ENCODE results near the gene CLEC1A.

CLEC1A gene

DNA sequence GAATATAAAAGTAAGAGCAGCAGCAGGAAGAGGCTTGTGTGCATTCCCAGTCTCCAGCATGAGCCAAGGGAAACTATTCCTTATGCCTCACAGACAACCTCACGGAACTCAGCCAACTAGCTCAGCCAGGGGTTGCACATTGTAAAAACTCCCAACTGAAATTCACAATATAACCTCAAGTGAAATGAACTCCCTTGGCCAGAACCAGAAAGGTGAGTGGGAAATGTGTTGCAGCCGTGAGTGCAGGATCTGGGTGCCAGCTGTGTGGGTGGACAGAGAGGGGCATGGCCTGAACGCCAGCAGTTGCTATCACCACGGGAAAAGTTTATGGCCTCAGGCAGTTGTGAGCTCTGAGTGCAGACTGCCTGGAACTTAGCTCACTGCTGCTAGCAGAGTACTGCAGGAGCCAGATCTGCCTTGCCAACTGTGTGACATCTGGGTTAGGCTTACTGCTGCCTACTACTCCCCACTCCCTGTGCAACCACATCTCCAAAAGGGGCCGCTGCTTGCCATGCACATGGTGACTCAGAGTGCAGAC is 2.3 kb upstream of the CLEC1A start:
- FAIRE-seq = no peak

DNA sequence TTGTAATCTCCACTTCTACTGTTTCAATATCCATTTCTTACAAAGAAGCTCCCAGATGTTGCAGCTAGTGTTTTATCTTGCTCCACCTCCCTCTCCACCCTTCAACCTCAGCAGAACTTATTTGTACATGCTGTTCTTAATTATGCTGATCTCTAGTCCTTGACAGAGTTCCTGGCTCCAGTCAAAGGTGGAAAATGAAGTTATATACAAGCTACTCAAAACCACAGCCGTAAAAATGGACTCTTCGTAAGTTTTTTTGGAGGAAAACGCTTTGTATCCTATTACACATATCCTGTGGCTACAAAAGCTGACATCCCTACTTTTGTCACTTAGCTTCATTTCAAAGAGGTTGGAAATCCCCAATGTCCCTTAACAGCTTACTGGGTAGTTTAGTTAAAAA is 1.3 kb downstream of the CLEC1A start:
- FAIRE-seq = no peak

DNA sequence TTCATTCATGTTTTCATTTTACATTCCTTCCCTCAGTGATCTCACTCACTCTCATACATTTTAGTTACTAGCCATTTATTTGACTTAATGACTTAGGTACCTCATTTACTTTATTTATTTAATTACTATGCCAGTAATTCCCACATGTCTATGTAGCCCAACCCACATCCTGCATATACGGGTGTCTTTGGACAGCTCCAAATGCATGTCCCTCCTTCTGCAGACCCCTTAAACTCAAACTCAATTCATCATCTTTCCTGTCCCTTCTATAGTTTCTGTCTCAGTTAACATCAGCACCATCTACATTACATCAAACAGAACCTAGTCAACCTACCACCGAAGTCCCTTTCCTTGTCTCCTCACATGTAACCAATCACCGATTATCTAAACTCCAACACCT is 2.8 kb downstream of the CLEC1A start:
- FAIRE-seq = no peak

- no peak for FAIRE-seq
Observed at GRCh38 chr12:10094646-10095395, 4.0 kb downstream of the CLEC1A start.

DNA sequence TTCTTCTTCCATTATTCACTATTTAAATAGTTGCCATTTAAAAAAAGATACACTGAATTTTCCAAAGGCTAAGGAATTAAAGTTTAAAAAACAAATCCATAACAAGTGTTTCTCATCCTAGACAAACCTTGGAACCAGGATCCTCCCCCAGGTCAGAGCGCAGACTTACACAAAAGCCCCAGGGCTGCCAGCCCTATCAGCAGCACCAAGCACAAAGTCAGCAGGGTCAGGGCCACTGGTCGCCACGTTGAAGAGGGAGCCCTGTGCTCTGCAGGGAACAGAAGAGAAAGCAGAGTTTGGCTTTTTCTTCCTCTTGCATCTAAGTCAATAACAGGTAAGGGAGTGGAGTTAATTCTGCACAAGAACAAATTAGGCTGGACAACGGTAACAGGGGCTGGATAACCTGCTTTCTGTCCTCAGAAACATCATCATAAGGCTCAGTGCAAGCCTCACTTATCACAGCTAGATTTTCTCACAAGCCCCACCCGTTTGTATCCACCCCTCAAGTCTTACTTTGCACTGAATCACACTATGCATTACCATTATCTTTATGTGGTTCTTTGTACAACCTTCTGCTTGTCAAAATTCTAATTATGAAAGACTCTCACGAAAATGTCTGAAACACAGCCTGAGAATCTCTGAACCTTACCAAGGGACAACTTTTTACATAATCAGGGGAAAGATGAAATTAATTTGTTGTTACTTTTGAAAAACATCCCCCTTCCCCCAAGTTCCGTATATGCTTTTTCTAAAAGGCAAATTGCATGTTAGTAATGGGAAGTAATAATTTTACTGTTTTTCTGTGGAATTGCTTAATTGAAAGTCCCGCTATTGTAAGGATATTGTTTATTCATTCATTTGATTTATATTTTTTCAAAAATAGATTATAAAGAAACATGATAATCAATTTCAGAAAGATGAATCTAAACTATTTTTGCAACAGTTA is 9.6 kb downstream of the CLEC1A start:
- no peak for FAIRE-seq

DNA sequence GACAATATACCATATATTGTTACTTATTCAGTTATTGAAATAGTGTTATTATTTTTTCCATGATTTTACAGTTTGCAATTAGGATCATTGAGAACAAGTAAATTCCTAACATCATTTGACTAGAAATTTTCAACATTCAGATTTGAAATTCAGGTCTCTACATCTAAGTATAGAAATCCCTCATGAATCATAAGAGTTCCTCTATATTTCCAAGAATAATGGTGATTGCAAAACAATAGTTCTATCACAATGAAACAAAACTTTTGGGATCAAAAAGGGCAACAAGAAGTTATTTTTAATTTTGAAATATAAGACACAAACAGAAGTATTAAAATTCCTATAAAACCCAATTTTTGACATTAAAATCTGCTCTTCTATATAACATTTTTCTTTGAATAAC is 10.8 kb downstream of the CLEC1A start:
- no peak for FAIRE-seq

DNA sequence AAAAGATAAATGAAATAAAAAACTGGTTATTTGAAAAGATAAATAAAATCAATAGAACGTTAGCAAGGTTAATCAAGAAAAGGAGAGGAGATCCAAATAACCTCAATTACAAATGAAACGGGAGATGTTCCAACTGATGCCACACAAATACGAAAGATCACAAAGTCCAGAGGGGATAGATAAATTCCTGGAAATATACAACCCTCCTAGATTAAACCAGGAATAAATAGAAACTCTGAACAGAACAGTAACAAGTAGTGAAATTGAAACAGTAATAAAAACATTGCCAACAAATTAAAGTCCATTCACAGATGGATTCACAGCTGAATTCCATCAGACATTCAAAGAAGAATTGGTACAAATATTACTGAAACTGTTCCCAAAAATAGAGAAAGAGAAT is 12.4 kb downstream of the CLEC1A start:
- FAIRE-seq = no peak

GRCh38 chr12:10084733-10085132 is 14.1 kb downstream of the CLEC1A start:
- FAIRE-seq = no peak

DNA sequence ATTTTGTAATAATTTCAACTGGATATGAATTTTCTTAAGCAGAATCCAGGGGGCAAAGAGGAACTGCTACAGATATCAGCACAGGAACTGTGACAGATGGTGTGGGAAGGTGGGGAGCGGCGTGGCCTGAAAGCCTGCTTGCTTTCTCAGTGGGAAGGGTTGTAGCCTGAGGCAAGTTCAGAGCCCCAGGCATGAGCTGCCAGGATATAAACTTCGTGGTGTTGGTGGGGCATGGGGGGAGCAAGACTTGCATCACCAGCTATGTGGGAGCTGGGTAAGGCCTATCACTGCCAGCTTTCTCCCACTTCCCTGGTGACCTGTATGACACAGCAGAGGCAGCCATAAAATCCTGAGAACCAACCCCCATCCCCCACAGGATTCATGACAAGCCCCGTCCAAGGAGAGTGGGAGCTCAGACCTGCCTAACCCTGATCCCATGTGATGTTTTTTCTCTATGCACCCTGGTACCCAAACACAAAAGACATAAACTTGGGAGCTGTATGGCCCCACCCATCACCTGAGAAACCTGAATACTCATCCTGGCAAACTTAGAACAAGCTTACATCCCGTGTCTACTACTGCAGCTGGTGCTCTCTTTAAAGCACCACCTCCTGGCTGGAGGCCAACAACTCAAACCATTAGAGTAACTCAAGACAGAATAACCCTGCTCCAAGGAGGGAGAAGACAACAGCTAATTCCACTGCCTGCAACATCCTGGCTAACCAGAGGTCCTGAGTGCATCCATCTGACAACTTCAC is 16.5 kb downstream of the CLEC1A start:
- FAIRE-seq = no peak

GRCh38 chr12:10075451-10075850 is 23.3 kb downstream of the CLEC1A start:
- FAIRE-seq = no peak

DNA sequence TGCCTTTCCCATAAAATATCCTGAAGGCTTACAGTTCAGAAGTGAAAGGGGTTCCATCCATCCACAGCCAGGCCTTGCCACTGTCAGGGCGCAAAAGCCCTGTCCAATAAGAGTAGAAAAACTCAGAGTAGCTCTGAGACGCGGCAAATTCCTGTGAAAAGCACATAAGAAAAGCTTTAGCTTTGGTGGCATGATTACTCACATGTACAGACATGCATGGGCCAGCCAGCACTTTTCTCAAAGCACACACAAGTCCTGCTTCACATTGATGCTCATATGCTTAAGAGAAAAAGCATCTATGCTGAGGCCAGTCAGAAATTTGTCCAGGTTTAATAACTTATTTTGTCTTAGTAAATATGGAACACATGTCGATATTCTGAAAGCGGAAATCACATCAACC is 25.5 kb downstream of the CLEC1A start:
- FAIRE-seq = no peak

GRCh38 chr12:10072131-10072530 is 26.7 kb downstream of the CLEC1A start:
- FAIRE-seq = no peak

GRCh38 chr12:10070380-10070779 is 28.4 kb downstream of the CLEC1A start:
- FAIRE-seq = no peak

GRCh38 chr12:10069976-10070375 is 28.8 kb downstream of the CLEC1A start:
- FAIRE-seq = no peak

GRCh38 chr12:10069099-10069498 is 29.7 kb downstream of the CLEC1A start:
- no peak for FAIRE-seq

DNA sequence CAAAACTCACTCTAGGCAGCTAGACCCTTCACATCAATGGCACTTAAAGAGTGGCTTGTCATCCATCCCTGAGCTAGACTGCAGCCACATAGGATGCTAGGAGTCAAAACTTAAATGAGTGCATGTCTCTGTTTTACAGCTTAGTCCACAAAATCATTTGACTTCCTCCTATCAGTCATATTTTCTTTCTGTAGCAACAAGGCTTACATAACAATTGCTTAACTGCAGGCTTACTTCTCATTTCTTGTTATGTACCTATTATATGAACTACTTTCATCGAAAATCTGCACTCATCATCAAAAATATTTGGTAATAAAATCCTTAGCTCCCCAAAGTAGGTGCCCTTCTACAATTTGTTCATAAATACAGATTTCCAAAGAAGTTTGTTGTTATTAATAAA is 30.1 kb downstream of the CLEC1A start:
- FAIRE-seq = no peak

DNA sequence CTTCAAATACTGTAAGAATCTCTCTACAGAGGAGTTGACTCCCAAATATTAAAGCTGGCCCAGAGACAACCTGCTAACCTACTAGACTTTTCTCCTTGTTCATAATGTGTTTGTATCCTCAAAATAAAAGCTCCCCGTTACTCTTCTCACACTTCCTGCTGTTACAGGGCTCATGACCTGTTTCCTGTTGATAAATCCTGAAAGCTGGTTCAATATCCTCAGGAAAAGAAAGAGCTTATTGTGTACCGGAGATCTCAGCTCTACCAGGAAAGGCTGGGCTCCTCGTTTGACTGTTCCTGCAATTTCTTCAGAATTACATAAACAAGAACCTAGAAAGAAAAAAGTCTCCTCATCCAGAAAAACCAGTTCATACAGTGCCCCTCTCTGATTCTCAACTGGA is 30.8 kb downstream of the CLEC1A start:
- no peak for FAIRE-seq

GRCh38 chr12:10067264-10067663 is 31.5 kb downstream of the CLEC1A start:
- FAIRE-seq = no peak

DNA sequence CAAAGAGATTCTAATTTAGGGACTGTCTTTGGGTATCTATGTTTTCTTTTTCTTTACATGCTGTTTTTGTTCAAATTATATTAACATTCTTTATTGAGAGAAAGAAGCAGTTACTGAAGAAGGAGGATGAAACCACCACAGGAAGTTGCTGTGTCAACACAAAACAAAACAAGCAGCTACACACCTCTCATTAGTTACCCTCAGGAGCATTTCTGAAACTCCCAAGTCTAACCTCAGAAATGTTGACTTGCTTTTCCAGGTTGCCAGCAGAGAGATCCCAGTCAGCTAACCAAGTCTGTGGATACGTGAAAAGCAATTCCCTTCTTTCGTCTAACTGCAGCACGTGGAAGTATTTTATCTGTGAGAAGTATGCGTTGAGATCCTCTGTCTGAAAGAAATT is 33.5 kb downstream of the CLEC1A start:
- no peak for FAIRE-seq

DNA sequence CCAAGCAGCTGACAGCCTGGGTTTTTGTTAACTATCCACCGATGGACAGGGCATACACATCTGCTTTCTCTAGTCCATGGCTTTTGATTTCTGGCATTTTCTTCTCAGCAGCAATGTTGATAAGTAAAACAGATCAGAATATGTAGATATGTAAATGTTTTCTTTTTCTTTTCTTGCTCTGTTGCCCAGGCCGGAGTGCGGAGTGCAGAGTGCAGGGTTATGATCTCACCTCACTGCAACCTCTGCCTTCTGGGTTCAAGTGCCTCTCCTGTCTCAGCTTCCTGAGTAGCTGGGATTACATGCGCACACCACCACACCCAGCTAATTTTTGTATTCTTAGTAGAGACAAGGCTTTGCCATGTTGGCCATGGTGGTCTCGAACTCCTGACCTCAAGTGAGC is 40.4 kb downstream of the CLEC1A start:
- FAIRE-seq = no peak

DNA sequence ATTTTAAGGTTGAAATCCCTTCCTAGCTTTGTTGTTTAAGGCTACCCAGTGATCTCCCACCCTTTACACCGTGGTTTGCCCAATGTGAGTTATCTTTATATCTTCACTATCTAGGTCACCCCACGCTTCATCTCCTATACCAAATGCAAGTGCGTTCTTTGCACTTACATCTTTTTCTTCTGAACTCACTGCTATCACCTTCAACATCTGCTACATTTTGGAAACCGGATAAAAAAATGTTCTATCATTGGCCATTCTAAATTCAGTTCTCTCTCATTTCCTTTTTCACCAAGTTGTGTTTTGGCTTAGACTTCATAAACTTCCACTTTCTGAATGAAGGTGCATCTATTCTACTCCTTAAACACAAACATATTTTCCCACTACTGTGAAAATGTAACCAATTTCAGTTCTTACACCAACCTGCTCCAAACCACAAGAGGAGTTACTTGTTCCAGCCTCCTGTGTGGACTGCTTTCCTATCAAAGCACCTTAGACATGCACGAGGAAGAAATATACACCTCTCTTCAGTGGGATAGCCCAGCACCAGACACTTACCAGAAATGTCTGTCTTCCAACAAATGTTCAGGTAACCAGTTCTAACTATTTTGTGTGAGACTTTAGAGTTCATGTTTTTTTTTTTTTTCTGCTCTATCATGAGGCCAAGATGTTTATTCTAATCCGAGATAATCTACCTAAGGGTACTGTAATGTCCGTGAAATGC is 46.4 kb downstream of the CLEC1A start:
- no peak for FAIRE-seq

DNA sequence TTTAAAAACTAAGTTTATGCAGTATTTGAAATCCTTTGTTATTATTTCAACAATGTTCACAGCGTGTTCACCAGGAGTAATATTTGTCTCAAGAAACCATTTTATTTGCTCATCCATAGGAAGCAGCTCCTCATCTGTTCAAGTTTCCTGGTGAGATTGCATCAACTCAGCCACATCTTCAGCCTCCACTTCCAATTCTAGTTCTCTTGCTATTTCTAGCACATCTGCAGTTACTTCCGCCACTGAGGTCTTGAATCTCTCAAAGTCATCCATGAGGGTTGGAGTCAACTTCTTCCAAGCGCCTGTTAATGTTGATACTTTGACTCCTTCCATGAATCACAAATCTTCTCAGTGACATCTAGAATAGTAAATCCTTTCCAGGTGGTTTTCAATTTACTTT is 50.3 kb downstream of the CLEC1A start:
- no peak for FAIRE-seq

DNA sequence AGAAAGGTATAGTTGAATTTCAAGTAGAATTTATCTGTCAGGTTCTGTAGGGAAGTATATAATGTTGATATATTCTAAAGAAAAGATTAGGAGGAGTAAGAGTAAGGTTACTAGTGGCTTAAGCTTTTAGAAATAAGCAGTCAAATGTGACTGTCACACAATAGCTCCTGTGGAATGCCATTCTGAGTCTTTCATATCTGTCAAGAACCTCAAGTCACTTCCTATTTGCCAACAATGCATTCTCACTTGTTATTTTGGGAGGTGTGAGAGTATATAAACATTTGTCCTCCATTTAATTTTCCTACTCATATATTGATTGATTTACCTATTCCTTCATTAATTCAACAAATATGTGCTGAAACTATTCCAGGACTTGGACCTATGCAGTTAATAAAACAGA is 56.6 kb downstream of the CLEC1A start:
- FAIRE-seq = no peak
